ENCODE data around the gene ADAMTS6.
"Not testable (repeated sequence)": the region's sequence is repeated elsewhere in the genome, so short reads cannot be mapped to it uniquely, and the experiment has no call there.

ADAMTS6 gene

GRCh38 chr5:65185468-65185867, 296.3 kb downstream of the ADAMTS6 start:
- DNase-seq (ENCODE audit: low read depth), result no peak
- no peak overlapping the region for H3K4me3 ChIP-seq (ENCODE audit: low read depth, low read length)
- TF ChIP-seq CTCF (IDR thresholded peaks at IDR 0.05; ENCODE audit: low read depth, low read length, missing control alignments), result no peak

GRCh38 chr5:65184780-65185179, 296.9 kb downstream of the ADAMTS6 start:
- no peak overlapping the region for H3K4me3 ChIP-seq (ENCODE audit: low read depth, low read length)
- TF ChIP-seq CTCF (IDR thresholded peaks at IDR 0.05; ENCODE audit: low read depth, low read length, missing control alignments), result no peak
- DNase-seq (ENCODE audit: low read depth), result no peak

- not testable (repeated sequence) for DNase-seq (ENCODE audit: low read depth); H3K4me3 ChIP-seq (ENCODE audit: low read depth, low read length)
Observed at GRCh38 chr5:65174231-65174630, 307.5 kb downstream of the ADAMTS6 start.

GRCh38 chr5:65173130-65173525, 308.6 kb downstream of the ADAMTS6 start:
- no peak overlapping the region for H3K4me3 ChIP-seq (ENCODE audit: low read depth, low read length)
- TF ChIP-seq CTCF (IDR thresholded peaks at IDR 0.05; ENCODE audit: low read depth, low read length, missing control alignments), result no peak
- DNase-seq (ENCODE audit: low read depth), result no peak

GRCh38 chr5:65172486-65173129, 309.1 kb downstream of the ADAMTS6 start:
- DNase-seq (ENCODE audit: low read depth), result peak; percentile 16
- TF ChIP-seq CTCF (IDR thresholded peaks at IDR 0.05; ENCODE audit: low read depth, low read length, missing control alignments), result no peak
- no peak overlapping the region for H3K4me3 ChIP-seq (ENCODE audit: low read depth, low read length)

- DNase-seq (ENCODE audit: low read depth), result no peak
- TF ChIP-seq CTCF (IDR thresholded peaks at IDR 0.05; ENCODE audit: low read depth, low read length, missing control alignments), result no peak
- H3K4me3 ChIP-seq (ENCODE audit: low read depth, low read length), result no peak overlapping the region
Observed at GRCh38 chr5:65171645-65172044, 310.1 kb downstream of the ADAMTS6 start.

- no peak for TF ChIP-seq CTCF (IDR thresholded peaks at IDR 0.05; ENCODE audit: low read depth, low read length, missing control alignments)
- H3K4me3 ChIP-seq (ENCODE audit: low read depth, low read length), result no peak overlapping the region
- no peak for DNase-seq (ENCODE audit: low read depth)
Observed at GRCh38 chr5:65163698-65164097, 318.0 kb downstream of the ADAMTS6 start.

All from GM12864 (cell line).